ENCODE results near the gene SLC12A1.

- no peak for TF ChIP-seq CTCF (IDR thresholded peaks at IDR 0.05)
- TF ChIP-seq EZH2 (IDR thresholded peaks at IDR 0.05): no peak
Observed at GRCh38 chr15:48242535-48242934, 36.4 kb downstream of the SLC12A1 start.
